HEK293 (cell line): ENCODE measurements around the gene AKT1.

ENCODE experiments used
- PRDM10 ChIP-seq: fragments of 450-650 bp; formaldehyde crosslinking; IDR thresholded peaks from 2 replicates; pipeline ENCODE4 v1.5.1; 2016; ENCODE audit warnings: missing biosample characterization, missing genetic modification characterization
- REST ChIP-seq: fragments of 450-650 bp; formaldehyde crosslinking; IDR thresholded peaks from 2 replicates; pipeline ENCODE4 v1.5.1; 2016; ENCODE audit warnings: missing biosample characterization, missing genetic modification characterization

- TF ChIP-seq REST (no peak), PRDM10 (no peak)
Observed at GRCh38 chr14:104766863-104767633, 28.5 kb downstream of the AKT1 start.
